K562 treated with DMSO at 1 percent for 48 hours (cell line): Measurements from ENCODE around the gene PSME3. TPM values are rescaled to one million over a fixed set of nuclear protein-coding genes. Genes with fewer than 3 reads are reported as not detected.

ENCODE experiments used
- total RNA-seq: library from RNA; unstranded; fragments of 300-600 nt; gene quantifications from 2 replicates; pipeline ENCODE4 v1.2.3, GENCODE V29; 2022; ENCODE audit warnings: low replicate concordance; ENCODE audit errors: extremely low read depth

Gene PSME3, protein sequence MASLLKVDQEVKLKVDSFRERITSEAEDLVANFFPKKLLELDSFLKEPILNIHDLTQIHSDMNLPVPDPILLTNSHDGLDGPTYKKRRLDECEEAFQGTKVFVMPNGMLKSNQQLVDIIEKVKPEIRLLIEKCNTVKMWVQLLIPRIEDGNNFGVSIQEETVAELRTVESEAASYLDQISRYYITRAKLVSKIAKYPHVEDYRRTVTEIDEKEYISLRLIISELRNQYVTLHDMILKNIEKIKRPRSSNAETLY
- total RNA-seq: not detected in 2 replicates

DNA sequence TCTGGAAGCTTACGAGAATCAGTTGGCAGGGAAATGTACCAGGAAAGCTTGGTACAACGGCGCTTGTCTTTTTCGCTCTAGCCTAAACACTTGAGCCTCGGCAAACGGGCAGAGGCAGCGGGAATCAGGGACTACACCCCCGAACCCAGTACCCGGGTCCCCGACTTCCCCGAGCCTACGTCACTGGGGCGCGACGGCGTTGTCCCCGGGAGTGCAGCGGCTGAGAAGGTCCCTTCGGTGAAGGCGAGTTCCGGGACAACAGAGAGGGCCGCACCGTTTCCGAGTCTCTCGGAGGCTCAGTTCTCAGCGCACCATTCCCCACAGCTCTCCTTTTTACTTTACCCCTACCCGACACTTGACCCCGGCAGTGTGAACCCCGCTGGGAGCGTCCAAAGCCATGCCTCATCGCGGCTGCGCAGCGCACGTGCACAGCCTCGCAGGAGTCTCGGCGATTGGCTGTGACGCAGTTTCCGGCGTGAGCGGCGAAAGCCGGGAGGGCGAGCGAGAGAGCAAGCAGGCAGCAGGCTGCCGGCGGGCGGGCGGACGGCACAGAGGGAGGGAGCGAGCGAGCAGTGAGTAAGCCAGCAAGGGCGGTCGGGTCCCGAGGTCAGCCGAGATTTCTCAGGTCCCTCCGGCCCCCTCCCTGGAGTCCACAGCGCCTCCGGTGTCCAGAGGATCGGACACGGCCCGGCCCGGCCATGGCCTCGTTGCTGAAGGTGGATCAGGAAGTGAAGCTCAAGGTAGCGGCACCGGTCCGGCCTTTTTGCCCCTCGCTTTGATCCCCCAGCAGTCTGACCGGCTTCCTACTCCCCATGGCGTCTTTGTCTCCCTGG, at the start of gene PSME3:
PSME3 (plus strand) TSS at position 464 of the 833 bp plus-strand sequence; CDS start at position 699, 235 bp downstream.

DNA sequence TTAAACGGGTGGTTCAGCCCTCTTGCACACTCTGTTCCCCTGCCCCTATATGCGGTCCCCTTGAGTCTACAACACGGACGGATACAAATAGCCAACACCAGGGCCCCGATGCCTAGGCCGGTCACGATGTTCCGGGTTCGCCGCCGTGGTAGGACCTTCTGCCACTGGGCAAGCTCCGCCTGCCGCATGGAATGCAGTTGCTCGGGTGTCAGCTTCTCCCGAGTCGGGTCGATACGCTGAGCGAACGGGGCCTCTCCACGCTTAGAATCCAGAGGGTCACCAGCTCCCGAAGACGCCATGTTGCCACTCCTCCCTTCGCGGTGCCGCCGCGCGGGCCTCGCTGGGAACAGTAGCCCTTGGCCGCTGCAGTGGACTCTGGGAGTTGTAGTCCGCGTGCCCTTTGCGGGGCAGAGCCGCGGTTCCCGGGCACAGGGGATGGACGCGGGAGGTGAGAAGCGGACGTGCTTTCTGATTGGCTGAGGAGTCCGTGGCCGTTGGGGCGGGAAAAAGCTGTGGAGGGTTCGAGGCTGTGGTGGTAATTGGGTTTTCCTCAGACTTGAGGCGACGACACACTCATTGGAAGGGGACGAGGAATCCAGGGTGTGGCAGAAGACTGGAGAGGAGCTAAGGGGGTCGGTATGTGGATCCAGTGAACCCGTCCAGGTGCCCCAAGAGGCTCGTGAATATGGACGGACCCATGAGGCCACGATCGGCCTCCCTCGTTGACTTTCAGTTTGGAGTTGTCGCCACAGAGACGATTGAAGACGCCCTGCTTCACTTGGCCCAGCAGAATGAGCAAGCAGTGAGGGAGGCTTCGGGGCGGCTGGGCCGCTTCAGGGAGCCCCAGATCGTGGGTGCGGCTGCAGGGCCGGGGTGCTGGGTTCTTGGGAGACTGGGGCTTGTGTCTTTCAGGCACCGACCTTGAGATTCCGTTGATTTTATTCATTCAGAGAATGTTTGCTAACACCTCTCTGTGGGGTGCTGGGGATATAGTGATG, 34.5 kb upstream of the PSME3 start, which contains the start of the genes CNTD1 and COA3:
CNTD1 (plus strand) TSS at position 479 of the 998 bp plus-strand sequence; CDS start at position 686, 207 bp downstream.
COA3 (minus strand) TSS at position 322 of the 998 bp plus-strand sequence; CDS start at position 299, 23 bp downstream.

DNA sequence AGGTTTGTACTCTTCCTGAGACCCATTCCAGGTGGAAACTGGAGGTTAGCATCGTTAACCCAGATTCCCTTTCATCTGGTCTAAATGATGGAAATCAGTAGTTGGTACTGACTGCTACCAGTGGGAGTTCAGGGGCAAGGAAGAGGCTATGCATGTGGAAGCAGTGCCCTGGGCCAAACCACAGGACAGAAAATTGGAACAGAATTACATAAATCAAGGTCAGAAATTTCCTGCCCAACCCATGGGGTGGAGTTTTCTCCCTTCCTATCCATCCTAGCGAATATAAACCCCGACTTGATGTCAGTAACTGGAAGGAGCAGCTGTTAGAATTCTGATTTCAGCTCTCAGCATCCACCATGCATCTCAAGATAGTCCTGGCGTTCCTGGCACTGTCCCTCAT, 11.1 kb downstream of the PSME3 start, which contains the start of gene AOC2:
AOC2 (plus strand) TSS at position 310 of the 400 bp plus-strand sequence; CDS start at position 357, 47 bp downstream.

DNA sequence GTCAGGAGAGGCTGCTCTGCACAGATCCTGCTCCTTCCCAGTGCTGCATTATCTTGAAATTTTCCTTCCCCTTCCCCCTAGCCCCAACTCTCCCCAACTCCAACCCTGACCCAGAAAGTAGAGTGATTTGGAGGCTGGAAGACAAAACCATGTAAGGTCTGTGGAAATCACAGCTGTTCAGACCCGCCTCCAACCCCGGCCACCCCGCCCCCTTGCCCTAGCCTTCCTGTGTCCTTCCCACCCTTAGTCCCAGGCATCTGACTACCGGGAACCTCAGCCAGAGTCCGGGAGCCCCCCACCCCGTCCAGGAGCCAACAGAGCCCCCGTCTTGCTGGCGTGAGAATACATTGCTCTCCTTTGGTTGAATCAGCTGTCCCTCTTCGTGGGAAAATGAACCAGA, 17.8 kb downstream of the PSME3 start, which contains the start of gene AOC3:
AOC3 (plus strand) TSS at position 246 of the 400 bp plus-strand sequence; CDS start at position 391, 145 bp downstream.

Other genes starting within 250 kb of the PSME3 start
- not detected in 2 replicates for gene RETREG3, start 224.0 kb upstream of the PSME3 start, total RNA-seq
- not detected in 2 replicates for gene TUBG1, start 223.7 kb upstream of the PSME3 start, total RNA-seq
- not detected in 2 replicates for gene TUBG2, start 174.1 kb upstream of the PSME3 start, total RNA-seq
- not detected in 2 replicates for gene PLEKHH3, start 156.4 kb upstream of the PSME3 start, total RNA-seq
- gene CCR10, start 151.6 kb upstream of the PSME3 start, total RNA-seq: not detected in 2 replicates
- not detected in 2 replicates for gene CNTNAP1, start 150.9 kb upstream of the PSME3 start, total RNA-seq
- not detected in 2 replicates for gene EZH1, start 88.4 kb upstream of the PSME3 start, total RNA-seq
- not detected in 2 replicates for gene RAMP2, start 72.2 kb upstream of the PSME3 start, total RNA-seq
- gene VPS25, start 59.9 kb upstream of the PSME3 start, total RNA-seq: not detected in 2 replicates
- gene WNK4, start 52.8 kb upstream of the PSME3 start, total RNA-seq: not detected in 2 replicates
- gene COA3, start 34.7 kb upstream of the PSME3 start, total RNA-seq: not detected in 2 replicates
- gene CNTD1, start 34.5 kb upstream of the PSME3 start, total RNA-seq: not detected in 2 replicates
- not detected in 2 replicates for gene BECN1, start 9.1 kb upstream of the PSME3 start, total RNA-seq
- gene AOC2, start 11.2 kb downstream of the PSME3 start, total RNA-seq: not detected in 2 replicates
- gene AOC3, start 17.8 kb downstream of the PSME3 start, total RNA-seq: not detected in 2 replicates
- gene G6PC1, start 67.4 kb downstream of the PSME3 start, total RNA-seq: not detected in 2 replicates
- gene AARSD1, start 131.1 kb downstream of the PSME3 start, total RNA-seq: not detected in 2 replicates
- not detected in 2 replicates for gene PTGES3L, start 146.7 kb downstream of the PSME3 start, total RNA-seq
- gene RUNDC1, start 147.2 kb downstream of the PSME3 start, total RNA-seq: not detected in 2 replicates
- 4,701 TPM in 1 of 2 replicates, not detected in the other for gene RPL27, start 165.0 kb downstream of the PSME3 start, total RNA-seq
- not detected in 2 replicates for gene IFI35, start 173.4 kb downstream of the PSME3 start, total RNA-seq
- 286 TPM in 1 of 2 replicates, not detected in the other for gene VAT1, start 189.0 kb downstream of the PSME3 start, total RNA-seq
- gene RND2, start 191.8 kb downstream of the PSME3 start, total RNA-seq: not detected in 2 replicates